GM23248 (cell line): ENCODE data around the gene CSRNP3.

Source experiments
- EZH2 ChIP-seq: fragments of 200-600 bp; sonication (generic); IDR thresholded peaks from 2 replicates; pipeline ENCODE4 v1.6.1; 2018; ENCODE audit warnings: antibody characterized with exemption, mild to moderate bottlenecking; ENCODE audit not compliant: insufficient read depth, poor library complexity, severe bottlenecking
- EZH2phosphoT487 ChIP-seq: fragments of 200-600 bp; sonication (generic); IDR thresholded peaks from 2 replicates; pipeline ENCODE4 v1.6.1; 2018; ENCODE audit warnings: antibody characterized with exemption, moderate library complexity, mild to moderate bottlenecking, low read depth; ENCODE audit not compliant: insufficient read depth

GRCh38 chr2:165587335-165587938, 117.9 kb downstream of the CSRNP3 start:
- TF ChIP-seq EZH2phosphoT487: no peak
- TF ChIP-seq EZH2: no peak
